K562 (cell line): ENCODE data around the gene SPAG7. TPM values are rescaled to one million over a fixed set of nuclear protein-coding genes. Genes with fewer than 3 reads are reported as not detected.

Experiments used
- ADNP ChIP-seq: fragments of 200-800 bp; sonication (Bioruptor generic); IDR thresholded peaks from 2 replicates; pipeline ENCODE4 v1.6.1; 2016; ENCODE audit warnings: missing genetic modification characterization, missing compliant biosample characterization
- BCOR ChIP-seq: fragments of 450-650 bp; IDR thresholded peaks from 2 replicates; pipeline ENCODE4 v1.6.1; 2016
- CTBP1 ChIP-seq: fragments of 450-650 bp; IDR thresholded peaks from 2 replicates; pipeline ENCODE4 v1.6.1; 2016; ENCODE audit warnings: borderline replicate concordance
- CTCF ChIP-seq, 3 experiments: IDR thresholded peaks in 2 of 3; conservative IDR thresholded peaks in 1 of 3; 2 replicates each; pipeline ENCODE4 v1.5.1; 2011 to 2012; ENCODE audit warnings: low read length in 3 of 3, mild to moderate bottlenecking in 3 of 3, control low read depth in 2 of 3, improper control_type of control experiment in 1 of 3, inconsistent platforms in 1 of 3, low read depth in 1 of 3, mixed read lengths in 1 of 3, moderate library complexity in 1 of 3; ENCODE audit not compliant: insufficient read depth in 2 of 3
- ETV1 ChIP-seq: fragments of 450-650 bp; conservative IDR thresholded peaks from 2 replicates; pipeline ENCODE4 v1.6.1; 2016; ENCODE audit warnings: missing genetic modification characterization, control low read depth, low read depth, missing compliant biosample characterization
- JUNB ChIP-seq: fragments of 450-650 bp; formaldehyde crosslinking; conservative IDR thresholded peaks from 2 replicates; pipeline ENCODE4 v1.4.0; 2020; ENCODE audit warnings: mild to moderate bottlenecking
- MAZ ChIP-seq, 2 experiments: fragments of 450-650 bp in 1 of 2; sonication (generic) in 1 of 2; formaldehyde crosslinking; IDR thresholded peaks in 1 of 2; conservative IDR thresholded peaks in 1 of 2; 2 replicates each; pipeline versions ENCODE4 v1.4.0 to v1.5.0; 2020; ENCODE audit warnings: mild to moderate bottlenecking in 1 of 2, missing genetic modification reagents in 1 of 2
- NFRKB ChIP-seq: fragments of 450-650 bp; IDR thresholded peaks from 2 replicates; pipeline ENCODE4 v1.6.1; 2016; ENCODE audit warnings: low read depth
- PYGO2 ChIP-seq: fragments of 450-650 bp; IDR thresholded peaks from 2 replicates; pipeline ENCODE4 v1.6.1; 2016; ENCODE audit warnings: mild to moderate bottlenecking, missing genetic modification characterization, moderate library complexity, missing compliant biosample characterization
- RBM25 ChIP-seq: fragments of 200-400 bp; formaldehyde crosslinking; IDR thresholded peaks from 2 replicates; pipeline ENCODE4 v1.6.1; 2018; ENCODE audit warnings: low read length, low read depth, moderate library complexity; ENCODE audit not compliant: severe bottlenecking
- RREB1 ChIP-seq: fragments of 250-450 bp; sonication (Bioruptor Pico); IDR thresholded peaks from 2 replicates; pipeline ENCODE4 v1.4.0; 2020
- SRF ChIP-seq, 2 experiments: fragments of 250-450, 450-650 bp in 1 of 2; sonication (Bioruptor Pico) in 1 of 2; sonication (generic) in 1 of 2; formaldehyde crosslinking; IDR thresholded peaks; 2 replicates each; pipeline versions ENCODE4 v1.5.0 to v1.5.1; 2020 to 2022; ENCODE audit warnings: mild to moderate bottlenecking in 1 of 2, missing genetic modification reagents in 1 of 2
- TAF1 ChIP-seq: IDR thresholded peaks from 2 replicates; pipeline ENCODE4 v1.6.1; 2011; ENCODE audit warnings: mild to moderate bottlenecking, low read length, moderate library complexity; ENCODE audit not compliant: insufficient read depth, control insufficient read depth, severe bottlenecking; ENCODE audit errors: extremely low read depth
- TAF15 ChIP-seq: fragments of 200-400 bp; formaldehyde crosslinking; IDR thresholded peaks from 2 replicates; pipeline ENCODE4 v1.6.1; 2017; ENCODE audit warnings: mild to moderate bottlenecking, low read depth, low read length, moderate library complexity
- TAF9B ChIP-seq: fragments of 450-650 bp; IDR thresholded peaks from 2 replicates; pipeline ENCODE4 v1.6.1; 2018; ENCODE audit warnings: mild to moderate bottlenecking; ENCODE audit not compliant: partially characterized antibody
- THAP12 ChIP-seq: fragments of 250-450 bp; sonication (Bioruptor Pico); IDR thresholded peaks from 2 replicates; pipeline ENCODE4 v1.9.0; 2021; ENCODE audit warnings: mild to moderate bottlenecking, inconsistent platforms
- ZNF263 ChIP-seq: sonication (generic); formaldehyde crosslinking; IDR thresholded peaks from 2 replicates; pipeline ENCODE4 v1.8.0; 2022; ENCODE audit warnings: mild to moderate bottlenecking, missing genetic modification reagents, borderline replicate concordance
- polyA plus RNA-seq, 8 experiments: library from polyadenylated mRNA; depleted of rRNA in 4 of 8; stranded (reverse) in 5 of 8; unstranded in 3 of 8; fragments of >200 nt; fragmentation: Nextera tagmentation in 2 of 8; fragmentation: Illumina TruSeq in 1 of 8; extraction: Ambion mirVana in 2 of 8; extraction: Trizol in 1 of 8; gene quantifications; 2 replicates each; pipeline versions ENCODE4 v1.2.1 to v1.2.3, GENCODE V29; 2011 to 2014; ENCODE audit warnings: inconsistent platforms in 1 of 8, missing spikeins in 1 of 8
- total RNA-seq, 7 experiments: library from RNA; depleted of rRNA in 6 of 7; stranded (reverse); fragments of >200 nt in 6 of 7; fragmentation: Illumina TruSeq in 2 of 7; extraction: Trizol in 2 of 7; gene quantifications; 2 replicates each; pipeline versions ENCODE4 v1.2.1 to v1.2.3, GENCODE V29; 2011 to 2021; ENCODE audit warnings: low replicate concordance in 1 of 7

The SPAG7 gene
- total and polyA plus RNA-seq, 9 of the 15 experiments (the other 6 are each of a cell fraction or from before 2014, with no cell fraction given) = 5.6 to 53.5 (median 36.3) TPM

GRCh38 chr17:4939796-4940554 is 27.6 kb downstream of the SPAG7 start, which contains the start of the genes RNF167 and SLC25A11 (continued):
- TF ChIP-seq CTCF (IDR thresholded peaks at IDR 0.05 in 2 of 3, conservative IDR thresholded peaks at IDR 0.05 in 1 of 3; ENCODE audit: insufficient read depth in 2 of 3, low read depth in 1 of 3, low read length in 3 of 3) = peak in 1 of 3 experiments; percentile 21; a peak in 1 of 6 replicates
- TF ChIP-seq ETV1 (tag) = peak; percentile 83
- no peak for TF ChIP-seq ADNP (tag)
- no peak; a peak in 1 of 4 replicates for TF ChIP-seq MAZ (CRISPR knock-in tag; conservative IDR thresholded peaks at IDR 0.05 in 1 of 2, IDR thresholded peaks at IDR 0.05 in 1 of 2)
- TF ChIP-seq TAF1 = peak; percentile 85
- TF ChIP-seq SRF (CRISPR knock-in tag; IDR thresholded peaks at IDR 0.05) = no peak
- no peak for TF ChIP-seq ZNF263
- peak; percentile 95 for TF ChIP-seq RBM25
- TF ChIP-seq CTBP1 = peak; percentile 93
- no peak for TF ChIP-seq TAF9B
- no peak for TF ChIP-seq JUNB (CRISPR knock-in tag)
- no peak for TF ChIP-seq TAF15
- no peak for TF ChIP-seq BCOR
- TF ChIP-seq THAP12 (CRISPR knock-in tag) = peak; percentile 49; the same call in 1 of the 2 replicates
- TF ChIP-seq NFRKB = no peak
- TF ChIP-seq PYGO2 = no peak
- TF ChIP-seq RREB1 (CRISPR knock-in tag) = 0 out of 2 replicates have a peak, but pooled peaks have one; percentile 20
